Keratinocyte (primary cell): ENCODE measurements around the gene NSUN2. TPM values are rescaled to one million over a fixed set of nuclear protein-coding genes. Genes with fewer than 3 reads are reported as not detected.

Experiments used
- DNase-seq: peaks from one replicate; pipeline ENCODE4 v3.0.0-alpha.2; 2011; ENCODE audit warnings: low read depth, missing footprints, low spot score
- FAIRE-seq: peaks from 2 replicates; lab custom pipeline; 2011; peaks lifted over from hg19 to GRCh38; lab: Jason Lieb, UNC
- H2AFZ ChIP-seq: 2 replicates; pipeline ENCODE4 v1.6.0; 2012; ENCODE audit warnings: low read length, control low read depth, inconsistent platforms; ENCODE audit not compliant: control insufficient read depth
- H3K27ac ChIP-seq: 2 replicates; pipeline ENCODE4 v1.5.1; 2011; ENCODE audit warnings: low read length; ENCODE audit not compliant: control insufficient read depth, insufficient read depth
- H3K27me3 ChIP-seq: 3 replicates; pipeline ENCODE4 v1.6.0; 2011; ENCODE audit warnings: low read length; ENCODE audit not compliant: control insufficient read depth, insufficient read depth; ENCODE audit errors: extremely low read depth
- H3K36me3 ChIP-seq, 2 experiments: 2 replicates in 1 of 2; 3 replicates in 1 of 2; pipeline ENCODE4 v1.5.1; 2011; ENCODE audit warnings: low read length in 2 of 2, mild to moderate bottlenecking in 1 of 2; ENCODE audit not compliant: control insufficient read depth in 2 of 2, insufficient read depth in 2 of 2; ENCODE audit errors: extremely low read depth in 1 of 2
- H3K4me1 ChIP-seq: 3 replicates; pipeline ENCODE4 v1.5.1; 2011; ENCODE audit warnings: low read length; ENCODE audit not compliant: control insufficient read depth, insufficient read depth; ENCODE audit errors: extremely low read depth
- H3K4me2 ChIP-seq: 3 replicates; pipeline ENCODE4 v1.6.0; 2011; ENCODE audit warnings: low read depth, low read length; ENCODE audit not compliant: control insufficient read depth, insufficient read depth; ENCODE audit errors: extremely low read depth
- H3K4me3 ChIP-seq, 3 experiments: fragments of 200-600 bp in 1 of 3; sonication (generic) in 1 of 3; 2 replicates in 2 of 3; 3 replicates in 1 of 3; pipeline ENCODE4 v1.5.1; 2011 to 2016; ENCODE audit warnings: low read length in 3 of 3, mild to moderate bottlenecking in 3 of 3, control low read depth in 2 of 3, inconsistent platforms in 1 of 3, low read depth in 1 of 3, mixed read lengths in 1 of 3, mixed run types in 1 of 3, moderate library complexity in 1 of 3; ENCODE audit not compliant: control insufficient read depth in 2 of 3, insufficient read depth in 2 of 3; ENCODE audit errors: extremely low read depth in 1 of 3
- H3K79me2 ChIP-seq: 2 replicates; pipeline ENCODE4 v1.6.0; 2012; ENCODE audit warnings: low read length; ENCODE audit not compliant: control insufficient read depth, insufficient read depth
- H3K9ac ChIP-seq: 3 replicates; pipeline ENCODE4 v1.6.0; 2011; ENCODE audit warnings: low read length; ENCODE audit not compliant: control insufficient read depth, insufficient read depth; ENCODE audit errors: extremely low read depth
- H3K9me1 ChIP-seq: 3 replicates; pipeline ENCODE4 v1.6.0; 2011; ENCODE audit warnings: low read length; ENCODE audit not compliant: control insufficient read depth, insufficient read depth; ENCODE audit errors: extremely low read depth
- H3K9me3 ChIP-seq: 2 replicates; pipeline ENCODE4 v1.5.1; 2012; ENCODE audit warnings: low read depth, low read length; ENCODE audit not compliant: control insufficient read depth
- H4K20me1 ChIP-seq: 3 replicates; pipeline ENCODE4 v1.6.0; 2011; ENCODE audit warnings: low read length; ENCODE audit not compliant: control insufficient read depth, insufficient read depth; ENCODE audit errors: extremely low read depth
- EZH2 ChIP-seq: IDR thresholded peaks from one replicate; pipeline ENCODE4 v1.6.1; 2012; ENCODE audit warnings: inconsistent platforms, mild to moderate bottlenecking, low read length, moderate library complexity
- dilution Hi-C: fragments of 300-500 bp; cut with MboI; formaldehyde crosslinking; loops from one replicate; pipeline ENCODE4 v1.7.0; 2020; ENCODE audit warnings: low sequenced_read_pairs; ENCODE audit not compliant: extremely low pct_ligation_motif_present
- polyA plus RNA-seq, 5 experiments: library from polyadenylated mRNA; depleted of rRNA in 3 of 5; stranded (reverse) in 3 of 5; stranded (forward) in 1 of 5; unstranded in 1 of 5; fragments of >200 nt; gene quantifications; 1 replicate in 1 of 5; 2 replicates in 3 of 5; 3 replicates in 1 of 5; pipeline versions ENCODE4 v1.2.1 to v1.2.3, GENCODE V29; 2011 to 2012; ENCODE audit warnings: missing spikeins in 2 of 5, low read depth in 1 of 5, low replicate concordance in 1 of 5
- TF ChIP-seq, protein P1 (sequence below), 3 experiments: IDR thresholded peaks in 1 of 3; conservative IDR thresholded peaks in 1 of 3; optimal IDR thresholded peaks in 1 of 3; 2 replicates in 2 of 3; 3 replicates in 1 of 3; pipeline versions ENCODE3 to v1.5.1; 2011; ENCODE audit warnings: low read length in 3 of 3, mild to moderate bottlenecking in 3 of 3, moderate library complexity in 2 of 3, control low read depth in 1 of 3, inconsistent platforms in 1 of 3; ENCODE audit not compliant: insufficient read depth in 2 of 3; ENCODE audit errors: extremely low read depth in 1 of 3

Gene NSUN2
- polyA plus RNA-seq, 1 donor (not counting 4 experiments of a cell fraction or from before 2014, with no cell fraction given): 91.2 TPM

DNA sequence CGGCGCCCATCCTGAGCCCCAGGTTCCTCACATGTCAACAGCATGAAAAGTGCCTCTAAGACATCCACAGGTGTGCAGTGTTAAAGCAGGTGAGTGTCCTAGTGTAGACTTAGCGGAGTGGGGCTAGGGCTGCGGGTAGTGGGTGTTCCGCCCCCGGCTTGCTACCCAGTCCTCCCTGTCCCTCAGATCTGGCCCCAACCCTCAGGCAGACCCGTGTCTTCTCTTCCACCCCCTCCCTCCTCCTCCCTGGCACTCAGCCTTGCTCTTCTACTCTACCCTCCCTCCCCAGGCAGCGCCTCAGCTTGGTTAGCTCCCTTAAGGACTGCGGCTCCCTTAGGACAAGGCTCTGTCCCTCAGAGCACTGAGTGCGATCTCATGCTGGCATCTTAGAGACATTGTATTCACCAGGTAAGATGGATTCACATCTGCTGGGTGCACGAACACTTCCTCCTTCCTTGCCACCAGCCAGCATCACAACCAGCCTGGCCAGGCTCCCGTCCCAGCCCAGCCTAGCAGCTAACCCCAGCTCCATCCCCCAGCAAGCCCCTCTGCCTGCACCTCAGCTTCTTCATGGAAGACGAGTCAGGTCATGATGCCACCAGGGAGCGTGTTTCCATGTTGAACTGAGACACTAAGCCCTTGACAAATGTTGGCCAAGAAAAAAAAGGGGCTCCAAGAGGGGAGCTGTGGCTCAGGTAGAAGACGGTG lies 46.8 kb downstream of the NSUN2 start:
- Histone ChIP-seq H3K79me2 (no peaks in the 10 kb centered on the region), H4K20me1 (no peaks in the 10 kb centered on the region), H3K4me1 (no peaks in the 10 kb centered on the region), H3K4me2 (no peak overlapping the region), H2AFZ (no peak overlapping the region), H3K9ac (no peak overlapping the region), H3K27me3 (peaks cover 41% of the 10 kb centered on the region), H3K9me3 (no peaks in the 10 kb centered on the region), H3K9me1 (no peaks in the 10 kb centered on the region), H3K27ac (no peak overlapping the region), H3K36me3 (no peaks in the 10 kb centered on the region), H3K4me3 (no peak overlapping the region)
- TF ChIP-seq, protein P1, sequence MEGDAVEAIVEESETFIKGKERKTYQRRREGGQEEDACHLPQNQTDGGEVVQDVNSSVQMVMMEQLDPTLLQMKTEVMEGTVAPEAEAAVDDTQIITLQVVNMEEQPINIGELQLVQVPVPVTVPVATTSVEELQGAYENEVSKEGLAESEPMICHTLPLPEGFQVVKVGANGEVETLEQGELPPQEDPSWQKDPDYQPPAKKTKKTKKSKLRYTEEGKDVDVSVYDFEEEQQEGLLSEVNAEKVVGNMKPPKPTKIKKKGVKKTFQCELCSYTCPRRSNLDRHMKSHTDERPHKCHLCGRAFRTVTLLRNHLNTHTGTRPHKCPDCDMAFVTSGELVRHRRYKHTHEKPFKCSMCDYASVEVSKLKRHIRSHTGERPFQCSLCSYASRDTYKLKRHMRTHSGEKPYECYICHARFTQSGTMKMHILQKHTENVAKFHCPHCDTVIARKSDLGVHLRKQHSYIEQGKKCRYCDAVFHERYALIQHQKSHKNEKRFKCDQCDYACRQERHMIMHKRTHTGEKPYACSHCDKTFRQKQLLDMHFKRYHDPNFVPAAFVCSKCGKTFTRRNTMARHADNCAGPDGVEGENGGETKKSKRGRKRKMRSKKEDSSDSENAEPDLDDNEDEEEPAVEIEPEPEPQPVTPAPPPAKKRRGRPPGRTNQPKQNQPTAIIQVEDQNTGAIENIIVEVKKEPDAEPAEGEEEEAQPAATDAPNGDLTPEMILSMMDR (optimal IDR thresholded peaks at IDR 0.05 in 1 of 3, IDR thresholded peaks at IDR 0.05 in 1 of 3, conservative IDR thresholded peaks at IDR 0.05 in 1 of 3; ENCODE audit: extremely low read depth in 1 of 3, insufficient read depth in 2 of 3, low read length in 3 of 3): no peak
- TF ChIP-seq EZH2: no peak
- dilution Hi-C loops: no loop called here
- no peak for FAIRE-seq
- DNase-seq: no peak

DNA sequence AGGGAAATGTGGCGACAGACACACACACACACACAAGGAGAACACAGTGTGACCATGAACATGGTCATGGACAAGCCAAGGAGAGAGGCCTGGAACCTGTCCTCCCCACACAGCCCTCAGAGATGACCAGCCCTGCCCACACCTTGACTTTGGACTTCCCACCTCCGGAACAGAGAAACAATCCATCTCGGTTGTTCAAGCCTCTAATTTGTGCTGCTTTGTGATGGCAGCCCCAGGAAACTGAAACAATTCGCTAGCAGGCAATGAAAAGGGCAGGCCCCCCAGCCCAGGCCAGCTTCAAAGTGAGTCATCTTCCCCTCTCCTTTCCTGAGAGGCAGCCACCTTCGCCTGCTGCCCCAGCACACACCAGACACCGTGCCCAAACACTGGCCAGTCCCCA lies 47.7 kb downstream of the NSUN2 start:
- H2AFZ ChIP-seq: no peak overlapping the region
- no peak overlapping the region for H3K9ac ChIP-seq
- no peak overlapping the region for H3K4me2 ChIP-seq
- no peaks in the 10 kb centered on the region for H4K20me1 ChIP-seq
- no peaks in the 10 kb centered on the region for H3K4me1 ChIP-seq
- dilution Hi-C loops: no loop called here
- FAIRE-seq (no peak), DNase-seq (no peak)
- H3K27ac ChIP-seq: no peak overlapping the region
- H3K27me3 ChIP-seq: peaks cover 41% of the 10 kb centered on the region
- no peaks in the 10 kb centered on the region for H3K9me3 ChIP-seq
- no peak overlapping the region for H3K4me3 ChIP-seq
- H3K36me3 ChIP-seq: no peaks in the 10 kb centered on the region
- TF ChIP-seq EZH2: no peak
- TF ChIP-seq, protein P1 (optimal IDR thresholded peaks at IDR 0.05 in 1 of 3, IDR thresholded peaks at IDR 0.05 in 1 of 3, conservative IDR thresholded peaks at IDR 0.05 in 1 of 3; ENCODE audit: extremely low read depth in 1 of 3, insufficient read depth in 2 of 3, low read length in 3 of 3): no peak
- H3K9me1 ChIP-seq: no peaks in the 10 kb centered on the region
- H3K79me2 ChIP-seq: no peaks in the 10 kb centered on the region
